GM12878 (cell line): ENCODE data around the gene TMX4. TPM values are rescaled to one million over a fixed set of nuclear protein-coding genes. Genes with fewer than 3 reads are reported as not detected.

ENCODE experiments used
- ATAC-seq: fragments of 200-7000 bp; cut with Tn5 transposase; 3 replicates; pipeline ENCODE4 v1.9.1; 2020; ENCODE audit warnings: mild to moderate bottlenecking, moderate library complexity
- BruUV-seq: library from RNA; stranded (reverse); fragments of 400-500 nt; replicated peaks from 2 replicates; lab custom pipeline; 2021; lab: Mats Ljungman, UMichigan
- CTCF ChIA-PET: fragments of 300-600 bp; sonication (Branson Sonifier 250); formaldehyde crosslinking; extraction: SDS; loops from one replicate; lab custom pipeline; 2021; ENCODE audit warnings: inconsistent platforms; lab: Yijun Ruan, JAX
- POLR2A ChIA-PET: fragments of 350-600 bp; formaldehyde crosslinking; extraction: SDS; loops from one replicate; lab custom pipeline; 2021; ENCODE audit warnings: inconsistent platforms; lab: Charles Lee
- RAD21 ChIA-PET: fragments of 300-600 bp; sonication (Branson Sonifier 250); formaldehyde crosslinking; loops from one replicate; lab custom pipeline; 2023; ENCODE audit warnings: antibody characterized with exemption; ENCODE audit not compliant: unreplicated experiment; lab: Charles Lee
- SMC1A ChIA-PET: fragments of 300-600 bp; sonication (Branson Sonifier 250); formaldehyde crosslinking; loops from one replicate; lab custom pipeline; 2023; ENCODE audit not compliant: unreplicated experiment, uncharacterized antibody; lab: Charles Lee
- DNase-seq: peaks from one replicate; pipeline ENCODE4 v3.0.0-alpha.2; 2011; ENCODE audit warnings: low read depth, low spot score
- FAIRE-seq: peaks from 3 replicates; lab custom pipeline; 2011; peaks lifted over from hg19 to GRCh38; lab: Jason Lieb, UNC
- H2AFZ ChIP-seq: 2 replicates; pipeline ENCODE4 v1.6.0; 2011; ENCODE audit warnings: low read depth, low read length, control low read depth; ENCODE audit not compliant: control insufficient read depth
- H3K27ac ChIP-seq: 2 replicates; pipeline ENCODE4 v1.5.1; 2011; ENCODE audit warnings: control low read depth; ENCODE audit not compliant: control insufficient read depth, insufficient read depth
- H3K27me3 ChIP-seq, 2 experiments: replicated peaks in 1 of 2; 2 replicates each; pipeline versions ENCODE4 v1.6.0 to v1.6.1; 2011; ENCODE audit warnings: low read length in 1 of 2; ENCODE audit not compliant: control insufficient read depth in 2 of 2, insufficient read depth in 2 of 2
- H3K36me3 ChIP-seq, 2 experiments: 2 replicates each; pipeline ENCODE4 v1.5.1; 2011; ENCODE audit warnings: low read length in 1 of 2; ENCODE audit not compliant: control insufficient read depth in 2 of 2, insufficient read depth in 2 of 2
- H3K4me1 ChIP-seq: 2 replicates; pipeline ENCODE4 v1.6.1; 2011; ENCODE audit warnings: mild to moderate bottlenecking, low read length, moderate library complexity, mixed read lengths; ENCODE audit not compliant: control insufficient read depth, insufficient read depth
- H3K4me2 ChIP-seq: 2 replicates; pipeline ENCODE4 v1.6.0; 2011; ENCODE audit warnings: control low read depth; ENCODE audit not compliant: control insufficient read depth, insufficient read depth
- H3K4me3 ChIP-seq: fragments of 200-600 bp; sonication (generic); 2 replicates; pipeline ENCODE4 v1.5.1; 2016
- H3K79me2 ChIP-seq: 2 replicates; pipeline ENCODE4 v1.6.0; 2011; ENCODE audit warnings: low read length; ENCODE audit not compliant: control insufficient read depth, insufficient read depth
- H3K9ac ChIP-seq: 2 replicates; pipeline ENCODE4 v1.8.0; 2011; ENCODE audit warnings: low read length, control low read depth, mixed read lengths; ENCODE audit not compliant: control insufficient read depth, insufficient read depth
- H3K9me3 ChIP-seq: replicated peaks from 3 replicates; pipeline ENCODE4 v1.5.1; 2011; ENCODE audit warnings: mild to moderate bottlenecking, low read length; ENCODE audit not compliant: control insufficient read depth, insufficient read depth
- H4K20me1 ChIP-seq: 2 replicates; pipeline ENCODE4 v1.6.0; 2011; ENCODE audit not compliant: control insufficient read depth, insufficient read depth
- CEBPB ChIP-seq, 2 experiments: fragments of 150-350 bp in 1 of 2; IDR thresholded peaks; 2 replicates each; pipeline ENCODE4 v1.6.1; 2012 to 2014; ENCODE audit warnings: low read depth in 2 of 2, low read length in 2 of 2, borderline replicate concordance in 1 of 2, inconsistent platforms in 1 of 2
- JUND ChIP-seq: IDR thresholded peaks from 2 replicates; pipeline ENCODE4 v1.6.1; 2012; ENCODE audit warnings: low read depth, mild to moderate bottlenecking, low read length, improper control_type of control experiment, moderate library complexity
- NRF1 ChIP-seq: conservative IDR thresholded peaks from 2 replicates; pipeline ENCODE4 v1.6.1; 2011; ENCODE audit warnings: mild to moderate bottlenecking, low read depth, low read length, improper control_type of control experiment
- WGBS: methylation state at CpG from one replicate; pipeline ENCODE4 v1.1.6; 2016; ENCODE audit warnings: low lambda C conversion rate; ENCODE audit not compliant: insufficient replicate concordance, insufficient coverage; ENCODE audit errors: missing lambda C conversion rate; 5-methylcytosine and 5-hydroxymethylcytosine counted together
- in situ Hi-C: fragments of 300-500 bp; cut with MboI; formaldehyde crosslinking; loops from 9 replicates; pipeline ENCODE4 v1.14.3; 2018; ENCODE audit warnings: mixed read lengths
- intact Hi-C: fragments of 100-400 bp; cut with micrococcal nuclease; formaldehyde crosslinking; loops from one replicate; pipeline ENCODE4 v1.14.2; 2022; ENCODE audit not compliant: unreplicated experiment
- polyA plus RNA-seq, 11 experiments: library from polyadenylated mRNA; depleted of rRNA in 4 of 11; unstranded in 6 of 11; stranded (reverse) in 5 of 11; fragments of >200 nt; fragmentation: Nextera tagmentation in 4 of 11; fragmentation: Illumina TruSeq in 1 of 11; extraction: Ambion mirVana in 4 of 11; extraction: Trizol in 1 of 11; gene quantifications; 1 replicate in 1 of 11; 2 replicates in 10 of 11; pipeline versions ENCODE4 v1.2.1 to v1.2.3, GENCODE V29; 2011 to 2016; ENCODE audit warnings: inconsistent platforms in 2 of 11, missing spikeins in 2 of 11, low read depth in 1 of 11
- total RNA-seq, 4 experiments: library from RNA; depleted of rRNA in 3 of 4; stranded (reverse); fragments of >200 nt in 3 of 4; fragmentation: Illumina TruSeq in 1 of 4; extraction: Trizol in 1 of 4; gene quantifications; 2 replicates each; pipeline versions ENCODE4 v1.2.1 to v1.2.3, GENCODE V29; 2013 to 2021
- TF ChIP-seq, protein P1 (sequence below): IDR thresholded peaks from 2 replicates; pipeline ENCODE4 v1.6.1; 2011; ENCODE audit warnings: mild to moderate bottlenecking, low read depth, low read length, moderate library complexity; ENCODE audit not compliant: insufficient replicate concordance
- TF ChIP-seq, protein P2 (sequence below): fragments of 450-650 bp; IDR thresholded peaks from 2 replicates; pipeline ENCODE4 v1.6.1; 2016; ENCODE audit warnings: mild to moderate bottlenecking

The TMX4 gene
- total and polyA plus RNA-seq, 10 of the 15 experiments (the other 5 are each of a cell fraction or from before 2014, with no cell fraction given): 3.9 to 19.9 (median 11.1) TPM

DNA sequence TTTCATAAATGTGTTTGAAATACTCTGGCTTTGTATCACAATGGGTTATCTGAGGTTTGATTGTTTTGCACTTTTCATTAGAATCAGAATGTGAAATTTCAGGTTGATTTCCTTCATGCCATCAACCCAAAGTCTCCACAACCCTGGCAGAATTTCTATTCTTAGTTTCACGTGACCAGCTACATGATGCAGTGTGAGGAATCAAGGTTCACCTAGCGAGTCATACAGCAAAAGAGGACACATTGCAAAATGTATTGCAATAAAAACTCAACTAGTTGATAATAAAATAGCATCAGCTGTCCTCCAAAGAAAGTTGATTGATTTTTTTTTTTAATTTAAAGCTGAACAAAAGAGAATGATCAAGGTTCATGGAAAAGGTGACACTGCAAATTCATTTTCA lies 81.5 kb downstream of the TMX4 start:
- H3K79me2 ChIP-seq: no peaks in the 10 kb centered on the region
- no peak overlapping the region for H3K4me3 ChIP-seq
- H3K27ac ChIP-seq: no peak overlapping the region
- no peak for ATAC-seq
- no peak overlapping the region for H2AFZ ChIP-seq
- in situ Hi-C loops (loop anchor here (10.0 kb wide), 1 partner anchor 777 kb away; no protein-coding TSS in a partner anchor), intact Hi-C loops (loop anchor here (5.0 to 10.0 kb wide), 2 partner anchors 104 to 447 kb away; no protein-coding TSS in a partner anchor)
- TF ChIP-seq, protein P1, sequence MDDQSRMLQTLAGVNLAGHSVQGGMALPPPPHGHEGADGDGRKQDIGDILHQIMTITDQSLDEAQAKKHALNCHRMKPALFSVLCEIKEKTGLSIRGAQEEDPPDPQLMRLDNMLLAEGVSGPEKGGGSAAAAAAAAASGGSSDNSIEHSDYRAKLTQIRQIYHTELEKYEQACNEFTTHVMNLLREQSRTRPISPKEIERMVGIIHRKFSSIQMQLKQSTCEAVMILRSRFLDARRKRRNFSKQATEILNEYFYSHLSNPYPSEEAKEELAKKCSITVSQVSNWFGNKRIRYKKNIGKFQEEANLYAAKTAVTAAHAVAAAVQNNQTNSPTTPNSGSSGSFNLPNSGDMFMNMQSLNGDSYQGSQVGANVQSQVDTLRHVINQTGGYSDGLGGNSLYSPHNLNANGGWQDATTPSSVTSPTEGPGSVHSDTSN: no peak
- TF ChIP-seq, protein P2, sequence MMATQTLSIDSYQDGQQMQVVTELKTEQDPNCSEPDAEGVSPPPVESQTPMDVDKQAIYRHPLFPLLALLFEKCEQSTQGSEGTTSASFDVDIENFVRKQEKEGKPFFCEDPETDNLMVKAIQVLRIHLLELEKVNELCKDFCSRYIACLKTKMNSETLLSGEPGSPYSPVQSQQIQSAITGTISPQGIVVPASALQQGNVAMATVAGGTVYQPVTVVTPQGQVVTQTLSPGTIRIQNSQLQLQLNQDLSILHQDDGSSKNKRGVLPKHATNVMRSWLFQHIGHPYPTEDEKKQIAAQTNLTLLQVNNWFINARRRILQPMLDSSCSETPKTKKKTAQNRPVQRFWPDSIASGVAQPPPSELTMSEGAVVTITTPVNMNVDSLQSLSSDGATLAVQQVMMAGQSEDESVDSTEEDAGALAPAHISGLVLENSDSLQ: no peak
- TF ChIP-seq NRF1 (no peak), JUND (no peak), CEBPB (IDR thresholded peaks at IDR 0.05; ENCODE audit: borderline replicate concordance in 1 of 2, low read depth in 2 of 2, low read length in 2 of 2) (no peak)
- H3K9me3 ChIP-seq: no peaks in the 10 kb centered on the region
- DNase-seq: no peak
- ChIA-PET RAD21 (interaction anchor here (0.7 to 6.2 kb wide), 4 partner anchors 105 to 791 kb away, joined by 3 to 66 read pairs (median 10); no protein-coding TSS in a partner anchor), POLR2A (no interaction called here), SMC1A (interaction anchor here (1.3 to 4.1 kb wide), 5 partner anchors 11 to 784 kb away, joined by 3 to 44 read pairs (median 6); no protein-coding TSS in a partner anchor), CTCF (interaction anchor here (0.6 to 6.1 kb wide), 8 partner anchors 8 to 783 kb away, joined by 3 to 138 read pairs (median 7); no protein-coding TSS in a partner anchor)
- no peaks in the 10 kb centered on the region; the same call in 1 of the 2 replicates for H3K4me1 ChIP-seq
- BruUV-seq: no TSS peak
- no peak overlapping the region for H3K9ac ChIP-seq
- FAIRE-seq: no peak
- no peaks in the 10 kb centered on the region for H3K27me3 ChIP-seq
- no peaks in the 10 kb centered on the region for H4K20me1 ChIP-seq
- no peak overlapping the region for H3K4me2 ChIP-seq
- WGBS: 0% methylated on average over 2 of the region's 2 CpGs
- no peaks in the 10 kb centered on the region for H3K36me3 ChIP-seq
